Measurements from ENCODE around the gene CNNM2. TPM values are rescaled to one million over a fixed set of nuclear protein-coding genes. Genes with fewer than 3 reads are reported as not detected.

Gene CNNM2
- total RNA-seq, 2 donors from 2014 or later: 9.0 to 10.9 TPM

Other genes with a start within 250 kb of the CNNM2 start
- gene ARL3, start 203.9 kb upstream of the CNNM2 start, total RNA-seq: 1 to 10 TPM; 8.0 to 8.7 TPM
- gene SFXN2, start 203.7 kb upstream of the CNNM2 start, total RNA-seq: 10 to 100 TPM in 1 of 2 donors, 1 to 10 TPM in 1; 7.5 to 10.4 TPM
- gene WBP1L, start 174.3 kb upstream of the CNNM2 start, total RNA-seq: 10 to 100 TPM; 19.6 to 20.1 TPM
- not detected for gene CYP17A1, start 80.9 kb upstream of the CNNM2 start, total RNA-seq
- gene BORCS7, start 64.0 kb upstream of the CNNM2 start, total RNA-seq: 1 to 10 TPM; 8.3 to 8.6 TPM
- under 1 TPM; 0.39 to 0.67 TPM for gene AS3MT, start 48.8 kb upstream of the CNNM2 start, total RNA-seq